Measurements from ENCODE around the gene OLA1. TPM values are rescaled to one million over a fixed set of nuclear protein-coding genes. Genes with fewer than 3 reads are reported as not detected.
A peak's percentile ranks its signal among the peaks of the same experiment; 100 is the strongest.

The OLA1 gene
- total and polyA plus RNA-seq, 2 of the 13 experiments (the other 11 are each of a cell fraction or from before 2014, with no cell fraction given) = 153 to 241 TPM

DNA sequence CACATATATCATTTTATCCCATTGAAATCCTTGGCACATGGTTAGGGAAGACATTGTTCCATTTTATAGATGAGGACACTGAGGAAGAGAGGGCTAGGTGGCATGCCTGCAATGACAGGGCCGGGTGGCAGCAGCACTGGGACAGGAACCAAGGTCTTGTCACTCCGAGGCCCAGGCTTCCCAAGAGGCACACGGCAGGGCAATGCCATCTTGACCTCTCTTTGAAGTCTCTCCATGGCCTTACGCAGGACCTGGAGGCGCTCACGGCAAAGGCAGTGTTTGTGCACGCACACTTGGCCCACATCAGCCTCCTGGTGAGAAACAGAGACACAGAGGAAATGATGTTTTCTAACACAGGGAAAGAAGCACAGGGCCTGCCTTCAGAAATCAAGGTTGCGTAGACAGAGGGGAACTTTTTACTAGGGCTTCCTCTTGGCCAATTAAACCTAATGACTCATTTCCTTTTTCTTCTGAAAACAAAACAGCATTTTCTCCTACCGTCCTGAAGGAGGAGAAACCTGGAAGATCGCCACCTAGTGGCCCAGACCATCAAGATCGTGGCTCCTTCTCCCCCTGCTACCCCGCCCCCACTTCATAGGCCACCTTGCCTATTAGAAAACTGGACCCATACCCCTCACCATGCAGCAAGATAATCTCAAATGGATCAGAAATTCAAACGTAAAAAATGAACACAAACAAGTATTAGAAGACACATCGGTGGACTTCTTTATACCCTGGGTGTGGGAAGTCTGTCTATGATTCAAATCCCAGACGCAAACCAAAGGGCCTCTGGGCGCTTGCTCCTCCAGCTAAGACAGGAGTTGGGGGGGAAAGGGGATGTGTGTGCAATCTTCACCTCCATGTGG, 208.5 kb downstream of the OLA1 start (continued):
- TF ChIP-seq, protein P1, sequence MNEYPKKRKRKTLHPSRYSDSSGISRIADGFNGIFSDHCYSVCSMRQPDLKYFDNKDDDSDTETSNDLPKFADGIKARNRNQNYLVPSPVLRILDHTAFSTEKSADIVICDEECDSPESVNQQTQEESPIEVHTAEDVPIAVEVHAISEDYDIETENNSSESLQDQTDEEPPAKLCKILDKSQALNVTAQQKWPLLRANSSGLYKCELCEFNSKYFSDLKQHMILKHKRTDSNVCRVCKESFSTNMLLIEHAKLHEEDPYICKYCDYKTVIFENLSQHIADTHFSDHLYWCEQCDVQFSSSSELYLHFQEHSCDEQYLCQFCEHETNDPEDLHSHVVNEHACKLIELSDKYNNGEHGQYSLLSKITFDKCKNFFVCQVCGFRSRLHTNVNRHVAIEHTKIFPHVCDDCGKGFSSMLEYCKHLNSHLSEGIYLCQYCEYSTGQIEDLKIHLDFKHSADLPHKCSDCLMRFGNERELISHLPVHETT (CRISPR knock-in tag; conservative IDR thresholded peaks at IDR 0.05) = no peak
- TF ChIP-seq ZBTB7A (CRISPR knock-in tag; IDR thresholded peaks at IDR 0.05) (0 out of 2 replicates have a peak, but pooled peaks have one; percentile 31), SOX6 (IDR thresholded peaks at IDR 0.05) (no peak), SOX6 (CRISPR knock-in tag; IDR thresholded peaks at IDR 0.05) (peak; percentile 65; the same call in 1 of the 2 replicates), HNF4G (IDR thresholded peaks at IDR 0.05; ENCODE audit: borderline replicate concordance, low read depth, low read length) (no peak), HNF4G (CRISPR knock-in tag; IDR thresholded peaks at IDR 0.05; ENCODE audit: borderline replicate concordance, low read depth) (no peak), HMGA1 (CRISPR knock-in tag; conservative IDR thresholded peaks at IDR 0.05) (no peak), HIVEP1 (CRISPR knock-in tag; IDR thresholded peaks at IDR 0.05) (no peak), SMC3 (IDR thresholded peaks at IDR 0.05; ENCODE audit: low read length) (peak; percentile 95), THAP11 (CRISPR knock-in tag; IDR thresholded peaks at IDR 0.05) (peak; percentile 72), HOXD1 (CRISPR knock-in tag; IDR thresholded peaks at IDR 0.05) (no peak), IRX3 (CRISPR knock-in tag; IDR thresholded peaks at IDR 0.05; ENCODE audit: borderline replicate concordance, low read depth) (no peak), GTF2F1 (IDR thresholded peaks at IDR 0.05; ENCODE audit: low read length) (no peak), ZNF367 (CRISPR knock-in tag; IDR thresholded peaks at IDR 0.05; ENCODE audit: borderline replicate concordance) (no peak), ZNF841 (CRISPR knock-in tag; IDR thresholded peaks at IDR 0.05; ENCODE audit: borderline replicate concordance) (no peak), NR2C2 (CRISPR knock-in tag; IDR thresholded peaks at IDR 0.05; ENCODE audit: borderline replicate concordance) (no peak), ZNF619 (CRISPR knock-in tag; IDR thresholded peaks at IDR 0.05) (peak; percentile 69), TRIM22 (IDR thresholded peaks at IDR 0.05) (no peak), ZMYM2 (CRISPR knock-in tag; IDR thresholded peaks at IDR 0.05) (no peak), SETDB1 (CRISPR knock-in tag; IDR thresholded peaks at IDR 0.05; ENCODE audit: borderline replicate concordance) (no peak), AHR (CRISPR knock-in tag; IDR thresholded peaks at IDR 0.05) (peak; percentile 66), NFE2L1 (CRISPR knock-in tag; IDR thresholded peaks at IDR 0.05; ENCODE audit: borderline replicate concordance) (no peak), GZF1 (CRISPR knock-in tag; IDR thresholded peaks at IDR 0.05) (no peak), NFYB (CRISPR knock-in tag; IDR thresholded peaks at IDR 0.05) (no peak), BRD4 (CRISPR knock-in tag; IDR thresholded peaks at IDR 0.05) (no peak), TCF12 (IDR thresholded peaks at IDR 0.05) (no peak), TCF12 (CRISPR knock-in tag; IDR thresholded peaks at IDR 0.05) (no peak), ONECUT2 (CRISPR knock-in tag; IDR thresholded peaks at IDR 0.05) (no peak), KLF6 (CRISPR knock-in tag; IDR thresholded peaks at IDR 0.05) (0 out of 2 replicates have a peak, but pooled peaks have one; percentile 49)
- TF ChIP-seq, protein P2, sequence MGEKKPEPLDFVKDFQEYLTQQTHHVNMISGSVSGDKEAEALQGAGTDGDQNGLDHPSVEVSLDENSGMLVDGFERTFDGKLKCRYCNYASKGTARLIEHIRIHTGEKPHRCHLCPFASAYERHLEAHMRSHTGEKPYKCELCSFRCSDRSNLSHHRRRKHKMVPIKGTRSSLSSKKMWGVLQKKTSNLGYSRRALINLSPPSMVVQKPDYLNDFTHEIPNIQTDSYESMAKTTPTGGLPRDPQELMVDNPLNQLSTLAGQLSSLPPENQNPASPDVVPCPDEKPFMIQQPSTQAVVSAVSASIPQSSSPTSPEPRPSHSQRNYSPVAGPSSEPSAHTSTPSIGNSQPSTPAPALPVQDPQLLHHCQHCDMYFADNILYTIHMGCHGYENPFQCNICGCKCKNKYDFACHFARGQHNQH (CRISPR knock-in tag; IDR thresholded peaks at IDR 0.05) = peak; percentile 69; the same call in 1 of the 2 replicates

Measured in HepG2 (cell line).